GM23338 (cell line): ENCODE measurements around the gene ANO5. TPM values are rescaled to one million over a fixed set of nuclear protein-coding genes. Genes with fewer than 3 reads are reported as not detected.

Experiments
- ATAC-seq: fragments of 200-7000 bp; cut with Tn5 transposase; 3 replicates; pipeline ENCODE4 v1.9.1; 2020
- DNase-seq: peaks from one replicate; pipeline ENCODE4 v3.0.0-alpha.2; 2015; ENCODE audit warnings: low spot score
- H2AFZ ChIP-seq: fragments of 200-600 bp; sonication (generic); 2 replicates; pipeline ENCODE4 v1.8.0; 2016; ENCODE audit warnings: antibody characterized with exemption, mild to moderate bottlenecking, moderate library complexity
- H3F3A ChIP-seq: fragments of 200-600 bp; sonication (generic); replicated peaks from 2 replicates; pipeline ENCODE4 v1.8.0; 2017; ENCODE audit warnings: antibody characterized with exemption, mixed run types, low read depth
- H3K27ac ChIP-seq: fragments of 200-600 bp; sonication (generic); 2 replicates; pipeline ENCODE4 v1.6.1; 2016; ENCODE audit warnings: low read depth
- H3K27me3 ChIP-seq: fragments of 200-600 bp; sonication (generic); 2 replicates; pipeline ENCODE4 v1.8.0; 2016; ENCODE audit warnings: mild to moderate bottlenecking, mixed run types, moderate library complexity; ENCODE audit not compliant: insufficient read depth
- H3K36me3 ChIP-seq: fragments of 200-600 bp; sonication (generic); 2 replicates; pipeline ENCODE4 v1.8.0; 2016; ENCODE audit warnings: mild to moderate bottlenecking; ENCODE audit not compliant: insufficient read depth
- H3K4me1 ChIP-seq: fragments of 200-600 bp; sonication (generic); 2 replicates; pipeline ENCODE4 v1.8.0; 2016; ENCODE audit warnings: mild to moderate bottlenecking, moderate library complexity; ENCODE audit not compliant: insufficient read depth
- H3K4me2 ChIP-seq: fragments of 200-600 bp; sonication (generic); 2 replicates; pipeline ENCODE4 v1.7.1; 2017; ENCODE audit warnings: mixed run types
- H3K4me3 ChIP-seq: fragments of 200-600 bp; sonication (generic); 2 replicates; pipeline ENCODE4 v1.6.1; 2016; ENCODE audit warnings: mixed run types
- H3K79me2 ChIP-seq: fragments of 200-600 bp; sonication (generic); replicated peaks from 2 replicates; pipeline ENCODE4 v1.8.0; 2017; ENCODE audit warnings: mild to moderate bottlenecking; ENCODE audit not compliant: insufficient read depth
- H3K9me2 ChIP-seq: fragments of 200-600 bp; sonication (generic); 2 replicates; pipeline ENCODE4 v1.8.0; 2017; ENCODE audit not compliant: insufficient read depth
- H4K20me1 ChIP-seq: fragments of 200-600 bp; sonication (generic); replicated peaks from 2 replicates; pipeline ENCODE4 v1.8.0; 2017; ENCODE audit warnings: mild to moderate bottlenecking; ENCODE audit not compliant: insufficient read depth
- H3K27ac Mint-ChIP-seq: 2 replicates; pipeline ENCODE4 v1.8.0; 2020; ENCODE audit warnings: inconsistent platforms, mild to moderate bottlenecking, moderate library complexity, mixed read lengths
- H3K27me3 Mint-ChIP-seq: 3 replicates; pipeline ENCODE4 v1.8.0; 2022; ENCODE audit warnings: low read depth, mild to moderate bottlenecking, moderate library complexity, mixed read lengths, inconsistent platforms; ENCODE audit not compliant: insufficient read depth, poor library complexity
- H3K36me3 Mint-ChIP-seq: 3 replicates; pipeline ENCODE4 v1.8.0; 2021; ENCODE audit warnings: low read depth, mild to moderate bottlenecking, inconsistent platforms, moderate library complexity, mixed read lengths
- H3K4me1 Mint-ChIP-seq: 3 replicates; pipeline ENCODE4 v1.8.0; 2020; ENCODE audit warnings: mild to moderate bottlenecking, inconsistent platforms, mixed read lengths
- H3K4me3 Mint-ChIP-seq: 3 replicates; pipeline ENCODE4 v1.8.0; 2021; ENCODE audit warnings: moderate library complexity, mild to moderate bottlenecking, inconsistent platforms, mixed read lengths
- H3K9me3 Mint-ChIP-seq: 3 replicates; pipeline ENCODE4 v1.8.0; 2020; ENCODE audit warnings: moderate library complexity, mild to moderate bottlenecking, inconsistent platforms, mixed read lengths
- CREB1 ChIP-seq: fragments of 250-450 bp; sonication (Bioruptor Pico); IDR thresholded peaks from 2 replicates; pipeline ENCODE4 v1.5.0; 2020; ENCODE audit warnings: low read depth, mild to moderate bottlenecking, moderate library complexity
- EZH2 ChIP-seq: fragments of 200-600 bp; sonication (generic); IDR thresholded peaks from one replicate; pipeline ENCODE4 v1.8.0; 2017; ENCODE audit warnings: antibody characterized with exemption, mild to moderate bottlenecking, low read depth; ENCODE audit not compliant: unreplicated experiment
- EZH2phosphoT487 ChIP-seq: fragments of 200-600 bp; sonication (generic); IDR thresholded peaks from one replicate; pipeline ENCODE4 v1.8.1; 2018; ENCODE audit warnings: antibody characterized with exemption; ENCODE audit not compliant: unreplicated experiment
- JUNB ChIP-seq: IDR thresholded peaks from one replicate; pipeline ENCODE4 v1.6.1; 2016; ENCODE audit warnings: antibody characterized with exemption; ENCODE audit not compliant: unreplicated experiment
- NANOG ChIP-seq: IDR thresholded peaks from 2 replicates; pipeline ENCODE4 v1.6.1; 2016; ENCODE audit warnings: antibody characterized with exemption, borderline replicate concordance
- POLR2AphosphoS5 ChIP-seq: IDR thresholded peaks from 2 replicates; pipeline ENCODE4 v1.6.1; 2016; ENCODE audit warnings: antibody characterized with exemption, low read depth
- STAT1 ChIP-seq: IDR thresholded peaks from one replicate; pipeline ENCODE4 v1.6.1; 2016; ENCODE audit warnings: antibody characterized with exemption; ENCODE audit not compliant: unreplicated experiment
- ZNF114 ChIP-seq: fragments of 250-450 bp; sonication (Bioruptor Pico); IDR thresholded peaks from 2 replicates; pipeline ENCODE4 v1.5.0; 2020; ENCODE audit warnings: mild to moderate bottlenecking, moderate library complexity
- ZNF331 ChIP-seq: fragments of 250-450 bp; sonication (Bioruptor Pico); IDR thresholded peaks from 2 replicates; pipeline ENCODE4 v1.5.0; 2020; ENCODE audit warnings: low read depth, mild to moderate bottlenecking, moderate library complexity
- polyA plus RNA-seq: library from polyadenylated mRNA; unstranded; fragments of >200 nt; fragmentation: Nextera tagmentation; extraction: Ambion mirVana; gene quantifications from 2 replicates; pipeline ENCODE4 v1.2.1, GENCODE V29; 2016
- total RNA-seq: library from RNA; depleted of rRNA; stranded (reverse); fragments of >200 nt; shearing (Covaris generic); gene quantifications from 2 replicates; pipeline ENCODE4 v1.2.3, GENCODE V29; 2014
- TF ChIP-seq, protein P1 (sequence below): IDR thresholded peaks from one replicate; pipeline ENCODE4 v1.6.1; 2018; ENCODE audit warnings: antibody characterized with exemption; ENCODE audit not compliant: unreplicated experiment
- TF ChIP-seq, protein P2 (sequence below): fragments of 250-450 bp; sonication (Bioruptor Pico); IDR thresholded peaks from 2 replicates; pipeline ENCODE4 v1.5.0; 2020; ENCODE audit warnings: mild to moderate bottlenecking, moderate library complexity
- TF ChIP-seq, protein P3 (sequence below): IDR thresholded peaks from 2 replicates; pipeline ENCODE4 v1.6.1; 2016; ENCODE audit warnings: antibody characterized with exemption
- TF ChIP-seq, protein P4 (sequence below), 2 experiments: fragments of 200-600 bp in 1 of 2; sonication (generic) in 1 of 2; conservative IDR thresholded peaks; 2 replicates each; pipeline versions ENCODE4 v1.5.1 to v1.6.1; 2016 to 2017; ENCODE audit warnings: antibody characterized with exemption in 2 of 2, low read depth in 2 of 2, mild to moderate bottlenecking in 2 of 2, moderate library complexity in 1 of 2

Gene ANO5
- total and polyA plus RNA-seq, 2 experiments from 2014 or later = 1.8 to 8.3 TPM

DNA sequence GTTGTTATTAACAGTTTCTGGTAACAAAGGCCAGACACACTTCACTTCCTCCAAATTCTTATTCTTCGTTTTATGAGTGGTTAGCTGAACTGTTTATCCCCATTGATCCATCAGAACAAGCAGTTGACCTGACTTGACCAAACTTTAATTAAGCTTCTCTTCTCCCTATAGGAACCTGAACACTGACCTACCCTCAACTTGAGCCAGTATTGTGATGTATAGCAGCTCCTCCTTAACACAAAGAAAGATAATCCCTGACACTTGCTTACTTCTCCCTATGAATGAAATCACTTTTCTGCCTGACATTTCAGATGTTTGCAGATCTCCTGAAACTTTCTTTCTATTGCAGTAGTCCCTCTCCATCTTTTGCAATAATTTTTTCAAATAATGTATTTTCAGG is 41.9 kb downstream of the ANO5 start:
- Mint-ChIP-seq H3K4me3 (peak overlapping the region; percentile 29; the same call in 2 of the 3 replicates), H3K4me1 (peaks cover 25% of the 10 kb centered on the region)
- ATAC-seq = peak; percentile 100

More for the DNA sequence above, 41.9 kb downstream of the ANO5 start:
- no peak overlapping the region for H2AFZ ChIP-seq
- H4K20me1 ChIP-seq = no peaks in the 10 kb centered on the region
- H3K27ac Mint-ChIP-seq = peak overlapping the region; percentile 22; the same call in 1 of the 2 replicates
- no peaks in the 10 kb centered on the region for H3K27me3 Mint-ChIP-seq
- H3K79me2 ChIP-seq = no peaks in the 10 kb centered on the region
- H3F3A ChIP-seq = no peaks in the 10 kb centered on the region
- no peak overlapping the region for H3K27ac ChIP-seq
- H3K36me3 Mint-ChIP-seq = peaks cover 3% of the 10 kb centered on the region; the same call in 1 of the 3 replicates
- H3K9me2 ChIP-seq = no peaks in the 10 kb centered on the region
- H3K4me3 ChIP-seq = peak overlapping the region; percentile 17; the same call in 1 of the 2 replicates
- H3K9me3 Mint-ChIP-seq = no peaks in the 10 kb centered on the region
- H3K4me2 ChIP-seq = peak overlapping the region; percentile 41
- no peaks in the 10 kb centered on the region for H3K36me3 ChIP-seq
- DNase-seq = peak; percentile 76
- H3K4me1 ChIP-seq = peaks cover 21% of the 10 kb centered on the region
- no peaks in the 10 kb centered on the region for H3K27me3 ChIP-seq
- TF ChIP-seq STAT1 (no peak), ZNF114 (CRISPR knock-in tag) (0 out of 2 replicates have a peak, but pooled peaks have one; percentile 33), CREB1 (no peak), EZH2 (no peak), POLR2AphosphoS5 (no peak), NANOG (peak; percentile 64; the same call in 1 of the 2 replicates), ZNF331 (no peak), JUNB (no peak), EZH2phosphoT487 (no peak)
- TF ChIP-seq, protein P1, sequence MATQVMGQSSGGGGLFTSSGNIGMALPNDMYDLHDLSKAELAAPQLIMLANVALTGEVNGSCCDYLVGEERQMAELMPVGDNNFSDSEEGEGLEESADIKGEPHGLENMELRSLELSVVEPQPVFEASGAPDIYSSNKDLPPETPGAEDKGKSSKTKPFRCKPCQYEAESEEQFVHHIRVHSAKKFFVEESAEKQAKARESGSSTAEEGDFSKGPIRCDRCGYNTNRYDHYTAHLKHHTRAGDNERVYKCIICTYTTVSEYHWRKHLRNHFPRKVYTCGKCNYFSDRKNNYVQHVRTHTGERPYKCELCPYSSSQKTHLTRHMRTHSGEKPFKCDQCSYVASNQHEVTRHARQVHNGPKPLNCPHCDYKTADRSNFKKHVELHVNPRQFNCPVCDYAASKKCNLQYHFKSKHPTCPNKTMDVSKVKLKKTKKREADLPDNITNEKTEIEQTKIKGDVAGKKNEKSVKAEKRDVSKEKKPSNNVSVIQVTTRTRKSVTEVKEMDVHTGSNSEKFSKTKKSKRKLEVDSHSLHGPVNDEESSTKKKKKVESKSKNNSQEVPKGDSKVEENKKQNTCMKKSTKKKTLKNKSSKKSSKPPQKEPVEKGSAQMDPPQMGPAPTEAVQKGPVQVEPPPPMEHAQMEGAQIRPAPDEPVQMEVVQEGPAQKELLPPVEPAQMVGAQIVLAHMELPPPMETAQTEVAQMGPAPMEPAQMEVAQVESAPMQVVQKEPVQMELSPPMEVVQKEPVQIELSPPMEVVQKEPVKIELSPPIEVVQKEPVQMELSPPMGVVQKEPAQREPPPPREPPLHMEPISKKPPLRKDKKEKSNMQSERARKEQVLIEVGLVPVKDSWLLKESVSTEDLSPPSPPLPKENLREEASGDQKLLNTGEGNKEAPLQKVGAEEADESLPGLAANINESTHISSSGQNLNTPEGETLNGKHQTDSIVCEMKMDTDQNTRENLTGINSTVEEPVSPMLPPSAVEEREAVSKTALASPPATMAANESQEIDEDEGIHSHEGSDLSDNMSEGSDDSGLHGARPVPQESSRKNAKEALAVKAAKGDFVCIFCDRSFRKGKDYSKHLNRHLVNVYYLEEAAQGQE = no peak
- TF ChIP-seq, protein P2, sequence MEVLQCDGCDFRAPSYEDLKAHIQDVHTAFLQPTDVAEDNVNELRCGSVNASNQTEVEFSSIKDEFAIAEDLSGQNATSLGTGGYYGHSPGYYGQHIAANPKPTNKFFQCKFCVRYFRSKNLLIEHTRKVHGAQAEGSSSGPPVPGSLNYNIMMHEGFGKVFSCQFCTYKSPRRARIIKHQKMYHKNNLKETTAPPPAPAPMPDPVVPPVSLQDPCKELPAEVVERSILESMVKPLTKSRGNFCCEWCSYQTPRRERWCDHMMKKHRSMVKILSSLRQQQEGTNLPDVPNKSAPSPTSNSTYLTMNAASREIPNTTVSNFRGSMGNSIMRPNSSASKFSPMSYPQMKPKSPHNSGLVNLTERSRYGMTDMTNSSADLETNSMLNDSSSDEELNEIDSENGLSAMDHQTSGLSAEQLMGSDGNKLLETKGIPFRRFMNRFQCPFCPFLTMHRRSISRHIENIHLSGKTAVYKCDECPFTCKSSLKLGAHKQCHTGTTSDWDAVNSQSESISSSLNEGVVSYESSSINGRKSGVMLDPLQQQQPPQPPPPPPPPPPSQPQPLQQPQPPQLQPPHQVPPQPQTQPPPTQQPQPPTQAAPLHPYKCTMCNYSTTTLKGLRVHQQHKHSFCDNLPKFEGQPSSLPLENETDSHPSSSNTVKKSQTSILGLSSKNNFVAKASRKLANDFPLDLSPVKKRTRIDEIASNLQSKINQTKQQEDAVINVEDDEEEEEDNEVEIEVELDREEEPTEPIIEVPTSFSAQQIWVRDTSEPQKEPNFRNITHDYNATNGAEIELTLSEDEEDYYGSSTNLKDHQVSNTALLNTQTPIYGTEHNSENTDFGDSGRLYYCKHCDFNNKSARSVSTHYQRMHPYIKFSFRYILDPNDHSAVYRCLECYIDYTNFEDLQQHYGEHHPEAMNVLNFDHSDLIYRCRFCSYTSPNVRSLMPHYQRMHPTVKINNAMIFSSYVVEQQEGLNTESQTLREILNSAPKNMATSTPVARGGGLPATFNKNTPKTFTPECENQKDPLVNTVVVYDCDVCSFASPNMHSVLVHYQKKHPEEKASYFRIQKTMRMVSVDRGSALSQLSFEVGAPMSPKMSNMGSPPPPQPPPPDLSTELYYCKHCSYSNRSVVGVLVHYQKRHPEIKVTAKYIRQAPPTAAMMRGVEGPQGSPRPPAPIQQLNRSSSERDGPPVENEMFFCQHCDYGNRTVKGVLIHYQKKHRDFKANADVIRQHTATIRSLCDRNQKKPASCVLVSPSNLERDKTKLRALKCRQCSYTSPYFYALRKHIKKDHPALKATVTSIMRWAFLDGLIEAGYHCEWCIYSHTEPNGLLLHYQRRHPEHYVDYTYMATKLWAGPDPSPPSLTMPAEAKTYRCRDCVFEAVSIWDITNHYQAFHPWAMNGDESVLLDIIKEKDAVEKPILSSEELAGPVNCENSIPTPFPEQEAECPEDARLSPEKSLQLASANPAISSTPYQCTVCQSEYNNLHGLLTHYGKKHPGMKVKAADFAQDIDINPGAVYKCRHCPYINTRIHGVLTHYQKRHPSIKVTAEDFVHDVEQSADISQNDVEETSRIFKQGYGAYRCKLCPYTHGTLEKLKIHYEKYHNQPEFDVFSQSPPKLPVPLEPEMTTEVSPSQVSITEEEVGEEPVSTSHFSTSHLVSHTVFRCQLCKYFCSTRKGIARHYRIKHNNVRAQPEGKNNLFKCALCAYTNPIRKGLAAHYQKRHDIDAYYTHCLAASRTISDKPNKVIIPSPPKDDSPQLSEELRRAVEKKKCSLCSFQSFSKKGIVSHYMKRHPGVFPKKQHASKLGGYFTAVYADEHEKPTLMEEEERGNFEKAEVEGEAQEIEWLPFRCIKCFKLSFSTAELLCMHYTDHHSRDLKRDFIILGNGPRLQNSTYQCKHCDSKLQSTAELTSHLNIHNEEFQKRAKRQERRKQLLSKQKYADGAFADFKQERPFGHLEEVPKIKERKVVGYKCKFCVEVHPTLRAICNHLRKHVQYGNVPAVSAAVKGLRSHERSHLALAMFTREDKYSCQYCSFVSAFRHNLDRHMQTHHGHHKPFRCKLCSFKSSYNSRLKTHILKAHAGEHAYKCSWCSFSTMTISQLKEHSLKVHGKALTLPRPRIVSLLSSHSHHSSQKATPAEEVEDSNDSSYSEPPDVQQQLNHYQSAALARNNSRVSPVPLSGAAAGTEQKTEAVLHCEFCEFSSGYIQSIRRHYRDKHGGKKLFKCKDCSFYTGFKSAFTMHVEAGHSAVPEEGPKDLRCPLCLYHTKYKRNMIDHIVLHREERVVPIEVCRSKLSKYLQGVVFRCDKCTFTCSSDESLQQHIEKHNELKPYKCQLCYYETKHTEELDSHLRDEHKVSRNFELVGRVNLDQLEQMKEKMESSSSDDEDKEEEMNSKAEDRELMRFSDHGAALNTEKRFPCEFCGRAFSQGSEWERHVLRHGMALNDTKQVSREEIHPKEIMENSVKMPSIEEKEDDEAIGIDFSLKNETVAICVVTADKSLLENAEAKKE (CRISPR knock-in tag) = peak; percentile 96
- TF ChIP-seq, protein P3, sequence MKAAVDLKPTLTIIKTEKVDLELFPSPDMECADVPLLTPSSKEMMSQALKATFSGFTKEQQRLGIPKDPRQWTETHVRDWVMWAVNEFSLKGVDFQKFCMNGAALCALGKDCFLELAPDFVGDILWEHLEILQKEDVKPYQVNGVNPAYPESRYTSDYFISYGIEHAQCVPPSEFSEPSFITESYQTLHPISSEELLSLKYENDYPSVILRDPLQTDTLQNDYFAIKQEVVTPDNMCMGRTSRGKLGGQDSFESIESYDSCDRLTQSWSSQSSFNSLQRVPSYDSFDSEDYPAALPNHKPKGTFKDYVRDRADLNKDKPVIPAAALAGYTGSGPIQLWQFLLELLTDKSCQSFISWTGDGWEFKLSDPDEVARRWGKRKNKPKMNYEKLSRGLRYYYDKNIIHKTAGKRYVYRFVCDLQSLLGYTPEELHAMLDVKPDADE = no peak
- TF ChIP-seq, protein P4, sequence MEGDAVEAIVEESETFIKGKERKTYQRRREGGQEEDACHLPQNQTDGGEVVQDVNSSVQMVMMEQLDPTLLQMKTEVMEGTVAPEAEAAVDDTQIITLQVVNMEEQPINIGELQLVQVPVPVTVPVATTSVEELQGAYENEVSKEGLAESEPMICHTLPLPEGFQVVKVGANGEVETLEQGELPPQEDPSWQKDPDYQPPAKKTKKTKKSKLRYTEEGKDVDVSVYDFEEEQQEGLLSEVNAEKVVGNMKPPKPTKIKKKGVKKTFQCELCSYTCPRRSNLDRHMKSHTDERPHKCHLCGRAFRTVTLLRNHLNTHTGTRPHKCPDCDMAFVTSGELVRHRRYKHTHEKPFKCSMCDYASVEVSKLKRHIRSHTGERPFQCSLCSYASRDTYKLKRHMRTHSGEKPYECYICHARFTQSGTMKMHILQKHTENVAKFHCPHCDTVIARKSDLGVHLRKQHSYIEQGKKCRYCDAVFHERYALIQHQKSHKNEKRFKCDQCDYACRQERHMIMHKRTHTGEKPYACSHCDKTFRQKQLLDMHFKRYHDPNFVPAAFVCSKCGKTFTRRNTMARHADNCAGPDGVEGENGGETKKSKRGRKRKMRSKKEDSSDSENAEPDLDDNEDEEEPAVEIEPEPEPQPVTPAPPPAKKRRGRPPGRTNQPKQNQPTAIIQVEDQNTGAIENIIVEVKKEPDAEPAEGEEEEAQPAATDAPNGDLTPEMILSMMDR (conservative IDR thresholded peaks at IDR 0.05; ENCODE audit: low read depth in 2 of 2) = no peak
